ENCODE measurements around the gene SOX10.

The SOX10 gene

DNA sequence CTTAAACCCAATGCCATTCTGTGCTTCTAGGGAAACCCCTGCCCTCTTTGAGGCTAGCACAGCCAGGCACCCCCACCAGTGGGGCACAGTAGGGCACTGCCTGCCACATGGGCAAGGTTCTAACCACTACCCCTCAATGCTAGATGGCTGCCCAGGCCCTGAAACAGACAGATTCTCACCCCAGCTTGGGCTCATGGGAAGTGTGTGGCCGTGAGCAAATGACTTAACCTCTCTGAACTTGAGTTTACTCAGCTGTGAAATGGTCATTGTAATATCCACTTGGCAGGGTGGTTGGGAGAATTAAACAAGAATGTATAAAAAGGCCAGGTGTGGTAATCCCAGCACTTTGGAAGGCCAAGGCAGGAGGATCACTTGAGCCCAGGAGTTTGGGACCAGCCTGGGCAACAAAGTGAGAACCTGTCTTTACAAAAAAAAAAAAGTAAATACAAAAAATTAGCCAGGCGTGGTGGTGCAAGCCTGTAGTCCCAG, 53.4 kb downstream of the SOX10 start:
- H3K4me1 ChIP-seq, result peaks cover 11% of the 10 kb centered on the region

DNA sequence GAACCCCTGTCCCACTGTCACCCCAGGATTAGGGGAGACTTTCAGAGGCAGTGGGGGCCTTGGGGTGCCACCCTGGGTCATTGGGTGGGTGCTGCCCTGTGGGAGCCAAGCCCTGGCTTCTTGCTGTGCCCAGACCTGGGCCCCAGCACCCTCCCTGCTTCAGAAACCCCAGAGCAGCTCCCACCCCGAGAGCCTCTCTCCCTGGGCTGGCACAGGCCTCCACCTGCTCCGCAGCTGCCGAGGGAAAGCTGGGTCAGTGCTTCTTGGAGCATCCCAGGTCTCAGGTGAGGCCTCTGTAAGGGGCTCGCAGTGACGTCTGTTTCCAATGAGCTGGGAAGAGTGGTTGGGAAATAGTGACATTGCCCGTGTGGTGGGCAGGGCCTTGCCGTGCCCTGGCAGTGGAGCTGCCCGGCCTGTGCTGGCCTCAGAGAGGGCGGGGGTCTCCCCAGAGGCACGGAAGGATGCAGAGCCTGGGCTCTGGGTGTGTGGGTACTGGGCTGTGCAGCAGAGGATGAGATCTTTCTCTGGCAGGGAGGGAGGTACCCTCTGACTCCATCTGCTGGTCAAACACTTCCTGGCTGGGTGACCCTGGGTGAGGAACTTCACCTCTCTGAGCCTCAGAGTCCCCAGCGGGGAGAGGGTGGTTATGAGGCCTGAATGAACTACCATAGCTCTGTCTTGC, 53.9 kb downstream of the SOX10 start:
- H3K79me2 ChIP-seq, result no peaks in the 10 kb centered on the region
- H3K9ac ChIP-seq, result no peak overlapping the region
- peak; percentile 27 for TF ChIP-seq CTCF (IDR thresholded peaks at IDR 0.05)
- H3K36me3 ChIP-seq (ENCODE audit: control insufficient read depth, insufficient read depth, low read length), result no peaks in the 10 kb centered on the region
- H2AFZ ChIP-seq, result no peak overlapping the region
- no peak overlapping the region for H3K4me2 ChIP-seq (ENCODE audit: low read length)
- H3K27me3 ChIP-seq (ENCODE audit: control insufficient read depth, insufficient read depth, low read length), result no peaks in the 10 kb centered on the region
- no peak overlapping the region for H3K4me3 ChIP-seq (ENCODE audit: low read depth, low read length)
- no peaks in the 10 kb centered on the region for H3K9me3 ChIP-seq (ENCODE audit: control insufficient read depth, low read length)
- peaks cover 11% of the 10 kb centered on the region for H3K4me1 ChIP-seq
- H3K27ac ChIP-seq, result no peak overlapping the region

More for the DNA sequence above, 53.4 kb downstream of the SOX10 start:
- TF ChIP-seq CTCF (IDR thresholded peaks at IDR 0.05), result no peak
- no peak overlapping the region for H3K9ac ChIP-seq
- H3K79me2 ChIP-seq, result no peaks in the 10 kb centered on the region
- H3K4me2 ChIP-seq (ENCODE audit: low read length), result no peak overlapping the region
- H2AFZ ChIP-seq, result no peak overlapping the region
- no peak overlapping the region for H3K27ac ChIP-seq
- no peaks in the 10 kb centered on the region for H3K36me3 ChIP-seq (ENCODE audit: control insufficient read depth, insufficient read depth, low read length)
- no peak overlapping the region for H3K4me3 ChIP-seq (ENCODE audit: low read depth, low read length)
- H3K9me3 ChIP-seq (ENCODE audit: control insufficient read depth, low read length), result no peaks in the 10 kb centered on the region
- no peaks in the 10 kb centered on the region for H3K27me3 ChIP-seq (ENCODE audit: control insufficient read depth, insufficient read depth, low read length)

DNA sequence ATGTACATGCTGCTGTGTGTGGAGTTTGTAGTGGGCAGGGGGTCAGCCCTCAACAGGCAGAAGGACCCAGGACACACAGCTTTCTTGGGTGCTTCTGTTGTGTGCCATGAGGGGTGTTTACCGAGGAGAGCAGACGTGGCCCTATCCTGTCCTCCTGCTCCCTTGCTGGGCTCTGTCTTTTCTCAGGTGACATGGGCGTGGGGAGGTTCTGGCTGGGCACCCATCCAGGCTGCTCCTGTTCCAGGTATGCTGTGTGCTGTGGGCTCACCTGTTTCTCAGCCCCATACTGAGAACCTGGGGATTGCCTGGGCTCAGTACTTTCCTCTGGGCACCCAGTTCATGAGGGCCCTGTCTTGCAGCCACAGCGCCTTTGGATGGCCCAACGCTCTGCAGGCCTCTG, 55.0 kb downstream of the SOX10 start:
- no peaks in the 10 kb centered on the region for H3K27me3 ChIP-seq (ENCODE audit: control insufficient read depth, insufficient read depth, low read length)
- no peaks in the 10 kb centered on the region for H3K9me3 ChIP-seq (ENCODE audit: control insufficient read depth, low read length)
- H3K79me2 ChIP-seq, result no peaks in the 10 kb centered on the region
- H3K27ac ChIP-seq, result no peak overlapping the region
- no peaks in the 10 kb centered on the region for H3K36me3 ChIP-seq (ENCODE audit: control insufficient read depth, insufficient read depth, low read length)
- no peak overlapping the region for H2AFZ ChIP-seq
- no peak overlapping the region for H3K4me3 ChIP-seq (ENCODE audit: low read depth, low read length)
- peaks cover 11% of the 10 kb centered on the region for H3K4me1 ChIP-seq
- no peak overlapping the region for H3K9ac ChIP-seq
- peak overlapping the region; percentile 17 for H3K4me2 ChIP-seq (ENCODE audit: low read length)
- no peak for TF ChIP-seq CTCF (IDR thresholded peaks at IDR 0.05)

- peaks cover 5% of the 10 kb centered on the region for H3K4me1 ChIP-seq
- no peak overlapping the region for H2AFZ ChIP-seq
- no peak overlapping the region for H3K4me2 ChIP-seq (ENCODE audit: low read length)
- H3K27ac ChIP-seq, result no peak overlapping the region
- H3K9me3 ChIP-seq (ENCODE audit: control insufficient read depth, low read length), result no peaks in the 10 kb centered on the region
- H3K4me3 ChIP-seq (ENCODE audit: low read depth, low read length), result no peak overlapping the region
- no peaks in the 10 kb centered on the region for H3K27me3 ChIP-seq (ENCODE audit: control insufficient read depth, insufficient read depth, low read length)
- TF ChIP-seq CTCF (IDR thresholded peaks at IDR 0.05), result no peak
- no peak overlapping the region for H3K9ac ChIP-seq
- H3K79me2 ChIP-seq, result no peaks in the 10 kb centered on the region
- no peaks in the 10 kb centered on the region for H3K36me3 ChIP-seq (ENCODE audit: control insufficient read depth, insufficient read depth, low read length)
These were observed 56.8 kb downstream of the SOX10 start for GRCh38 chr22:37927637-37927936.

Measured in parathyroid adenoma (tissue), 2 donors.